DMS153 treated with DMSO at 0.1 percent for 48 hours (cell line): Measurements from ENCODE around the gene F13A1.

Experiments used
- DNase-seq: peaks from one replicate; lab custom pipeline; 2025; ENCODE audit not compliant: unreplicated experiment; lab: John Stamatoyannopoulos, UW

Gene F13A1

DNA sequence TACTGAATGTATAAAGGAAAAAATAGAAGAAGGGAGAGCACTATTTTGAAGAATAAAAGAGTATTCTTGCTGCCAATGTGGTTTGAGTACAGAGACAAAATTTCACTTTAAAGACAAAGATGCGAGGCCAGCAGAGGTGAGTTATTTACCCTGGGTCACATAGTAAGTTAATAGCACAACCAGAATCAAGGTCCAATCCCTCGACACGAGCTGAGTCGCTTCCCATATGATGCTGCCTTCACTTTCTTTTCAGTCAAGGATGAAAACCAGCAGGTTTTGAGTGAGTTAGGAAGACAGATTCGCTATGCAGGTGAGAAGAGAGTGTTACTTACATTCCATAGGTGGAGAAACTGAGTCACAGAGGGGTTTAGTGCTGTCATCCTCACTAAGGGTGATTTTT is 75.8 kb downstream of the F13A1 start:
- no peak for DNase-seq

DNA sequence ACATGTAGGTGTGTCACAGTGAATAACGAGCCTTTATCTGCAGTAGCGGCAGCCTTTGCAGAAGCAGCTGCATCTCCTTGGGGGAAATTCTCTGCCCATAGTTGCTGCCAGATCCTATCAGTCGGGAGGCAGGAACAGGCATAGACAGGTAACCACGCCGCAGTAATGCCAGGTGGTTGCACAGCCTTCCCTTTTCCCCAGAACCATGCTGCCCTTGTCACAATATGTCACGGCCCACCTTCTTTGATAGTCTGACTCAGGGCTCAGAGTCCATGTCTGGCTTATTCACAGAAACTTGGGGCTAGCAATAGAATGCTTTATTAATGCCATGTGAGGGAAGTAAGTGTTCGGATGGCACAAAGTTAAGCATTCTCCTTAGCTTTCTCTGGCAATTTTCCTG is 76.6 kb downstream of the F13A1 start:
- no peak for DNase-seq

DNA sequence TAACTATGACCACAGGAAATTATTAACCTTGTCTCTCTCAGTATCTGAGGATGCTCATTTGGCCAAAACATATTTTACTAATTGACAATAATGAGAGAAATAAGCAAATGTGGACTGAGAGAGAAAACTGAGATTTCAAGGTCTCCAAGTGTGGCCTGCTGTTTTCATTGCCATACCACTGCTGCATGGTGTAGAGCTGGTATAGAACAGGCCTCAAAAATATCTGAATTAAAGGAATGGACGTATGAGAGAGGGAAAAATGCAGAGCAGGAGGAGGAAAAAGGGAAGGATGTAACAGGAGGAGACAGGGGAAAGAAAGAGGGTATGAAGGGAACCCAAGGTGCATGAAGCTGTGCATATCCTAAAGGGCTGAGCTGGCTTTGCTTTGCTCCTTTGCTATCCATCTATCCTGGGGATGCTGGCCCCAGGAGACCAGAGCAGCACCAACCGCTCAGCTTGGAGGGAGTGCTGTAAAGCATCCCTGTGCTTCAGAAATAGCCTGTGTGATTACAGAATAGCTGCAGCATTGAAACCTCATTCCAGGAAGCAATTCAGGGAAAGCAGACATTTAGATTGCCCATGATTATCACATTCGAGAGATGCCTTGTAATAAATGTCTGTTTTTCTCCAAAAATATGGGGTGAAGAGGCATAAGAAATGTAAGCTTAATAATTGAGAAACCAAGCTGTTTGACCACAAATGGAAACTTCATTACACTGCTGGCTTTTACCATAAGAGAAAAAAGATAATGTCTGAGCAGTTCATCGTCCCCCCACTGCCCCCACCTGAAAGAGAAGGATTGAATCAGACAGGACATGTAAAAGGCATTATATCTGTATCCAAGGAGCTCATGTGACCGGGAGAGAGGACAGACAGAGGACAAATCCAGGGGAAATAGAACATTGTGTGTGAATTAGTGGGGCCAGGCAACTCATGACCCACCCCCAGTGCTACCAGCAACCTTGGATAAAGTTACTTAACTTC is 80.6 kb downstream of the F13A1 start:
- no peak for DNase-seq

DNA sequence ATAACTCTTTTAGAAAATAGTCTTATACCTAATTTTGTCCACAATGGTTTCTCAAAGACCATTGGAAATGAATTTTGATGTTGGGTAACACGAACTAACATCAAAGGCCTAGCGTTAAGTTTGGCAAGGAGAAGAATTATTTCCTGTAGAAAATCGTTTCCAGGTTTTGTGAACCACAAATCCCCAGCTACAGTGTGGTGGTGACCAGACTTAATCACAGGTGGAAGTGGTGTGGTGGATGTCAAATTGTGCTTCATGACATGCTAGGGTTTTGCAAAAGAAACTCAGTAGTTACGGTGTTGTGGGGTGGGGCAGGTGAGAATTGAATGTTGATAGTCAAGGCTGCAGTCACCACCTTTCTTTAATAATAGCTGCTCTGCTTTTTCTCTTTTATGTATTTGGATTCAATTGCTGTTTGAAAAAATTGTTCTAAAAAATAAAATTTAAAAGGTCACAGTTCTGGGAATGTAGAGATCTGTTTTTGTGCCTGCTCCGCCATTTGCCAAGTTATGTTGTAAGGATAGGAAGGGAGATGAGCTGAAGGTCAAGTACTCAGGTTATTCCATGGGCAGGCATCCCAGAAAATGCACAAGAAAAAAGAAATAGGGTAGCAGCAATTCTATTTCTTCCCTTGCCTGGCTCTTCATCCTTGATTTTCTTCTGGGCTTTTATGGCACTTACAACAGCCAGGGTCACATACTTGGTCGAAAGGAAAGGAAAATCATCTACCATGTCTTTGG is 83.6 kb downstream of the F13A1 start:
- DNase-seq = no peak

DNA sequence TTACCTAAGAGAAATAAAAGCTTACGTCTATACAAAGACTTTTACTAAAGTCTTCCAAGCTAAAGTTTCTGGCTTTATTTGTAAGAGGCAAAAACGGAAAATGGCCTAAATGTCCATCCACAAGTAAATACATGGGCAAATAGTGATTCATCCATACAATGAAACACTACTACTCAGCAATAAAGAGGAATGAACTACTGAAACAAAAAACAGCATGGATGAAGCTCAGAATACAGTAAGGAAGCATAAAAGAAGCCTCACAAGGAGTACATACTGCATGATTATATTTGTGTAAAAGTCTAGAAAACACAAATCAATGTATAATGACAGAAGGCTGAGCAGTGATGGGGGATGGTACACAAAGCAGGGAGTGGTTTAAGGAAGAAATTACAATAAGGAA is 84.7 kb downstream of the F13A1 start:
- no peak for DNase-seq

DNA sequence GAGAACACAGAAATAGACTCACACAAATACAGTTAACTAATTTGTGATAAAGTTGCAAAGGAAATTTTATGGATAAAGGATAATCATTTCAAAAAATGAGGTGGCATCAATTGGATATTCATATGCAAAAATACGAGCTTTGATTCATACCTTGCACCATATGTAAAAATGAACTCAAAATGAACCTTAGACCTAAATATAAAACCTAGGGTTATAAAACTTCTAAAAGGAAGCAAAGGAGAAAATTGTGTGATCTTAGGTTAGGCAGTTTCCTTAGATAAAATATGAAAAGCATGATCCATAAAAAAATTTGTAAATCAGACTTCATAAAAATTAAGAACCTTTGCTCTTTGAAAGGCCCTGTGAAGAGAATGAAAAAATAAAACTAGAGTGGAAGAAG is 85.5 kb downstream of the F13A1 start:
- DNase-seq = no peak

DNA sequence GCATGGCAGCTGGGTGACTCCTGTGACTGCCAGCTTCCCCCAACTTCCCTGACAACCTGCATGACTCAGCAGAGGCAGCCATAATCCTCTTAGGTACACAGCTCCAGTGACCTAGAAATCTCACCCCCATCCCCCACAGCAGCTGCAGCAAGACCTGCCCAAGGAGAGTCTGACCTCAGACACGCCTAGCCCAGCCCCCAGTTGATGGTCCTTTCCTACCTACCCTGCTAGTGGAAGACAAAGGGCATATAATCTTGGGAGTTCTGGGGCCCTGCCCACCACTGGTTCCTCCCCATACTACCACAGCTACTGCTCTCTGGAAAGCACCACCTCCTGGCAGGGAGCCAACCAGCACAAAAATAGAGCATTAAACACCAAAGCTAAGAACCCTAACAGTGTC is 90.2 kb downstream of the F13A1 start:
- no peak for DNase-seq

DNA sequence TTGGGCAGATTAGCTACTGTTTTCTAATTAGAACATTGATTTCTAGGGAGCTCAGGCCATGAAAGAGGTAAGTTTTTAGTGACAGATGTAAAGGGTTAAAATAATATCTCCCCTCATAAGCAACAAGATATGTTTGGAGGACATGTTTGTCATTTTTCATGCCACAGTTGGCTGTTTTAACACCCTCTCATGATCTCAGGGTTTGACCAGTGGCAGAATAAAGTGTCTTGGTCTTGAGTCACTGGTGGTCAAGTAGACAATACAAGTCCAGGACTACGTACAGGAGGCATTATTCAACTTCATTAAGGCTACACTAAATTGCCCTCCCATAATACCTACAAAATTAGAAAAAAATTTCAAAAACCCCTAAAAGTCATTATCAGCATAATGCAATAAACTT is 92.6 kb downstream of the F13A1 start:
- DNase-seq = no peak

DNA sequence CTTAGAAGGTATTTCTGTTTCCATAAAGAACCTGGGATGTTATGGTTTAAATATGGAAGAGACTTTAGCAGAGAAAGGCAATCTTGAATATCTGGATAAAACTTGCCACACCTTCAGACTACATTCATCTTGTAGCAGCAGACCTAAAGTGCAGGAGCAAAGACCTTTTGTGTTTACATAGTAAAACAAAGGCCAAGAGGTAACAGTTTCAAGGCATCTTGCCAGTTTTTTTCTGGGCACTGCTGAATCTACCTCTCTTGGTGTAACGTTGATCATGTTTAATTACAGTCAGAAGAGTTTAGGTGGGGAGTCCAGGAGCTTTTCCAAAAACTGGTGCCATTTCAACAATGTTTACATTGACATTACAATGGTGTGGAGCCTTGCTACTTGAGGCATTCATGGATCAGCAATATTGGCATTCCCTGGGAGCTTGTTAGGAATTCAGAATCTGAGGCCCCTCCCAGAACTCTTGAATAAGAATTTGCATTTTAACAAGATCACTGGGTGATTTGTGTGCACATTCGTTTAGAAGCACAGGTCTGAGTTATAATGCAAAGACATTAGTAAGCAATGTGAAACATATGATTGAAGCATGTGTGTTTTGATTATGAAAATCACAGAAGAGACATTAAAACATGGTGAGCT is 94.5 kb downstream of the F13A1 start:
- no peak for DNase-seq

DNA sequence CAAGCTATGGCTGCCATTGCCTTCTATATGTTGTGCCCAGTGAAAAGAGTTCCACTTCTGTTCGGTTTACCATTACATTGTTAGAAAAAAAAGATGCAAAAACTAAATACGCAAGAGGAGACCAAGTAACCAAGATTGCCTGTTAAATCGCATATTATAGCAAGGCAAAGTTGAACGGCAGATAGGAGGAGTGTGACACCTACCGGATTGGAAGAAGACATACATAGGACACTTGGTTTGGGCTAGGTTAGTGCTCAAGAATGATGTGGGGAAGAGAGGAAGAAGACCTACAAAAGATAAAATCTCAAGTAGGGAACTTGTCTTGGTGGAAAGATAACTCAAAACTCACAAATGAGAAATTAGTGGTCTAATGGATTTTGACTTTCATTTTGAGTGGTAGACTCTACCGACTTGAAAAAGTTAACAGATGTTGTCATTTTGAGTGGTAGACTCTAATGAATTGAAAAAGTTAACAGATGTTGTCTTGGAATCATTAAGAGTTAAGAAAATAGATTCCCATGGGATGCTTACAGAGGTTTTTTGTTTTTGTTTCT is 95.5 kb downstream of the F13A1 start:
- DNase-seq = no peak

DNA sequence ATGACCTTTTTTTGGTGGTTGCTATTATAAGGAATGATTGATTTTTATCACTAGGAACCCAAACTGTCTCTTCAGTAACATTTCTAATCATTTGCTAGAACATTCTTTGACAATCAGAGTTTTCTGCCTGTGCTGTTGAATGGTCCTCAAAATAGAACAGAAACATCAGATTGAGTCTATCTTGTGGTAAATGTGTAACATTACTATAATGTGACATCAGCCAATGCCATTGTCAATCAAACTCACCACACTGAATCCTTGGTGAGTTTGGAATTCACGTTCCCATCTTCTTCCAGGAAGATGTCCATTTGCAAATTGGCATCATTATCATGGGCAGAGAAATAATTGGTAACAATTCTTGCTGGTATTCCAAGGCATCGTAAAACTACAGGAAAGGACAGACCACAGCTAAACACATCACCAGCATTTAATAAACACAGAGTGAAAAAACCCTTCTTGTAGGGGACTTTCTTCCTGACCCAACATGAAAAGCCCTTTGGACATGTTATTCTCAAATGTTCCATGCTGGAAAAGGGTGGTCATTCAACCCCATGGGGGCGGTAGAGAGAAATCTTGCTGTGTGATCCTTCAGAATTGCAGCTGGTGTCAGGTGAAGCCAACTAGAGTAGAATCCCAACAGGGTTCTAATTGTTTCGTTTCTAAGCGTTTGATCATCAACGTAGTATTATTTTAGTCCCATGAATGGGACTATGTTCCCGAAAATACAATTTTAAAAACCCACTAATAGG is 98.5 kb downstream of the F13A1 start:
- no peak for DNase-seq

DNA sequence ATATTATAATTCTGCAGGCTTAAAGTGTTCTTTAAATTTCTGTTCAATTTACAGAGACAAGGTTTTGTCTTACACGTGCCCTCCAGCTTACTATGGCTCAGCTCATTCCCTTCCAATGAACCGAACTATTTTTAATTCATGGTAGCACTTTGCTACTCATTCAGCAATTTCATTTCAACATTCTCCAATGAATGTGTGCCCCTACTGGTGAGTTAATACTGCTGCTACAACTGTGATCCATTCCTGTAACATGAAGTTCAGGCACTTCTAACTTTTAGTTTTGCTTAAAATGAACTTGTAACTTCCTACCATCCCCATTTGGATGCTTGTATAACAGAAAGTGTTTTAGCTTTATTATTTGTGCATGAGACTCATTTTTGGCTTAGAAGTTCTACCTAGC is 99.7 kb downstream of the F13A1 start:
- DNase-seq = no peak

DNA sequence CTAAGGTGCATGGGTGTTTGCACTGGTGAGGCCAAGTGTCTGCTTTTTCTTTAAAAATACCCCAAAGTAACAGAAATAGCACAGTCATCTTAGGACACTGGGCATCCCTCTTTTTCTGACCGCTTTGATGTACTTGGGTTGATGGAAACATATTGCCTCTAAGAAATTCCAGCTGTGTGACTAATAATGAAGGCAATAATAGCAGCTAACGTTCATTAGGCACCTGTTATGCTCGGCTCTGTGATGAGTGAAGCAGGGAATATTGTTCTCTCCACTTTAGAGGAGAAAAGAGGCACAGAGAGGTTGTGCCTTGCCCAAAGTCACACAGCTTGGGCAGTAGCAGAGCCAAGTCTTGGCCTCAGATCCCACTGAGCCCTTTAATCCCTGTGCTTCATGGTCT is 100.7 kb downstream of the F13A1 start:
- no peak for DNase-seq

DNA sequence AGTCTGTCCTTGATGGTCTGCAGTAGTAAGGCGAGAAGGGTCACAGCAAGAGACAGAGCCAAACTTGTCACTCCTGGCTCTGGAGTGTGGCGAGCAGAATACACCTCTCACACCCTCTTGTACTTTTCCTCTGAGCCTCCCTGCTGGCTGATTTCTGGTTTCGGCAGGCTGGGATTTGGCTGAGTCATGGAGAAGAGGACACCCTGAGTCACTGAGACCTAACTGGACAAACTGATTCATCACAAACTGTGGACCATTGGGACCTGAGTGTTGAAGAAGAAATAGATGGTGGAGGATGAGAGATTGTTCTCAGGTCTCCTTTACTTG is 101.7 kb downstream of the F13A1 start:
- no peak for DNase-seq

DNA sequence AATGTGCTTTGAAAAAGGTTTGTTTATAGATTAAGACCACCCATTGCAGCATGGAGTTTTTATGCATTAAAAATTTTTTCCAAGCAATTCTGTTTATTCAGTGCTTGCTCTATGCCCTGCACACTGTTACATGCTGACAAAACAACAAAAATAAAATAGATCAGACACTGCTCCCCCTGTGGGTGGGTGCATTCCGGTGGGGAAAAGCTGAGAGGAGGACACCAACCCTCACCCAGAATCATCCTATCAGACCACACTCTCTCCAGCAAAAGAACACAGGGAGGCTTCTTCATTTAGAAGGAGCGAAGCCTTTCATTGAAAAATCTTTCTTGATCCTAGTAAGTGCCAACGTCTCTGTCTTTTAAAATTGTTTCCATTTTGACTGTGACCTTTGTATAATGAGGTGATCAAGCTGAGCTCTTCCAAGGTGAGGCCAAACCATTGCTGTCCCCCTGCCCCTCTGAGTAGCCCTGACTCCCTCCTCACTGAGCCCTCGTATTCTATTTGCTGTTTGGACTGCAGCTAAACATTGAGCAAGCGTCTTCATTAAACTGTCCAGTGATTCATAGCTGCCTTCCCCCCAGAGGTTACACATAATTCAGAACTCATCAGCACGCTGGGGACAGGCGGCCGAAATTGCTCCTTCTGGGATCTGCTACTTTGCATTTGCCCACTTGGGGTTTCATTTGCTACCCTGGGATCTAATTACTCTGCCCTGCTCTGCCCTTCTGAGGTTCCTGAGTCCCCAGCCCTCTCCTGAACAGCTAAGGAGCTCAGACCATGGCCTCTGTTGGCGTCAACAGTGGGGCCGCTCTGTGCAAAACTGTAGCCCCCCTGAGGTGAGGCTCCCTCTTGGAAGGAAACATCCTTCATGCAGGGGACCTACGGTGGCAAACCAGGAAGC is 102.4 kb downstream of the F13A1 start:
- DNase-seq = no peak

DNA sequence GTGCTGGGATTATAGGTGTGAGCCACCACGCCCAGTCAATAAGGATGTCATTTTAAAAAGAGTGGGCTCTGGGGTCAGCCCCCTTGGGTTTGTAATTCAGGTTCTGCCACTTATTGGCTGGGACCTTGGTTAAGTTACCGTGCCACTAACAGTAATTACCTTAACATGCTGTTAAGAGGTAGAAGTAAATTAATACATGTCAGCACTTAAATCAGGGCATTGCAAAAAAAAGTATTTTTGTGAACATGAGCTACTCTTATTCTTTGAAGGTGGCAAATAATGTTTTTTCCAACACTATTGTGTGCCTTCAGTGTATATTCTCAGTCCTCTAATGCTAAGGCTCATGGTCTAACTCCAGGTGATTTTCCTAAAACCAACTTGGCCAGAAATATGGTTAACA is 109.5 kb downstream of the F13A1 start:
- DNase-seq = no peak

DNA sequence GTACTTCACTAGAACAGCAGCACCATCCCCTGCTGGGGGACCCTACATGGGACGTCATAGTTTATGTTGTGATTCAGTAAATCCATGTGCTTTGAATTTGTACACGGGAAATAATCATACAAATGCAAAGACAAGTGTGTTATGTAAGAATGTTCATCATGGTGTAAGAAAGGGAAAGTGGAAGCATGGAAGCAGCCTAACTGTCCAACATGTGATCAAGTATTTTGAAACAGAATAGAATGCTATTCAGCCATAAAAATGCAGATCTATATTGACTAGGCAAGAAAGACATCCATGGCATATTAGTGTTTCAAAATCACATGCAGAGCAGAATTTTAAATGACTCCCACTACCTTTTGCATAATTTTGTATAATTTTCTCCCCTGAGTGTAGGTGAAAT is 117.6 kb downstream of the F13A1 start:
- DNase-seq = no peak

DNA sequence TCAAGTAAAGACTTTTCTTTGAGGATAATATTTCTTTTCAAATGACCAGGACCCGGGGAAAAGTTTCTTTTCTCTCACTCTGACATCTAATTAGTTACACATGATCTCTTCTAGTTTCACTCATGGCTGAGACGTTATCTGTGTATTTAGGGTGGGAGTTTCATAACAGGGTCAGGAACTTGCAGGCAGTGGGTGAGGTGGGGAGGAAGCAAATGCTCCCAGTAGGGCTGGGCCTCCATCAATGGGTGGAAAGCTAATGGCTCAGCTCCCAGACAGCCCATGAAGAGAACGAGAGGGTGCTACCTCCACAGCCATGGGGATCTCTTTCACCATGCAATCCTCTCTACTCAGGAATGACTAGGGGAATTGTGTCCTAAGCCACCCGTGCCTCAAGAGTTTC is 119.3 kb downstream of the F13A1 start:
- DNase-seq = no peak

DNA sequence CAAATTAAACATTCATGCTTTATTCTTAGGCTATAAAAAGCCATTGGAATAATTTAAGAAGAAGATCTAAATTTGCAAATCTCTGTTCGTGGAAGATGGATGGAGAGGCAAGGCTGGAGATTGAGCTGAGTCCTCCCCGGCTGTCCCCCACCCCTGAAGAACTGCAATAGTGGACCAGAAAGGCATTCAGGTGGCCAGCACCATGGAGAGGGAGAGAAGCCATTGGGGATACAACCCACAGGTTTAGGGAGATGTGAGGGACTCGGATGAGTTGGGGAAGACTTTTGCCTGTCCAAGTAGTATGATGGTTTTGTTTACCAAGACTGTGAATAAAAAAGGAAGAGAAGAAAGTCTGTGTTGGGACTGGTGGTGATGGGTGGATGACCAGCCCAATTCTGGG is 120.8 kb downstream of the F13A1 start:
- no peak for DNase-seq

DNA sequence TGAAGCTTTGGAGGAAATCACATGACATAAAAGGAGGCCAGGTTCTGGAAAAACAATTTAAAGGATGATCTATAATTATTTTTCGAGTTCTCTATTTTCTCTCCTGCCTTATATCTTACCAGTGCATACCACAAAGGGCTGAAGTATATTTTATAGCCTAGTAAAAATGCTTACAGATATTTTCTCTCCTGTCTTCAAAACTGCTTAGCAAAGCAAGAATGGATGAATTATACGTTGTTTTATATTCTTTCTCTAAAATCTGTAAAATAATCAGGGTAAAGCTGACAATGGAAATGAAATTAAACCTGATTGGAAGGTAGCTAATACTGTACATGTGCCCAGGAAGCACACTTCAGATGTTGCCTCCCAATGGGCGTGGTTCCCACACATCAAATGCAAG is 123.7 kb downstream of the F13A1 start:
- no peak for DNase-seq
